ENCODE data around the gene ITGA2. TPM values are rescaled to one million over a fixed set of nuclear protein-coding genes. Genes with fewer than 3 reads are reported as not detected.

ITGA2 gene
- polyA plus RNA-seq, 1 donor from 2014 or later = 0.20 TPM

DNA sequence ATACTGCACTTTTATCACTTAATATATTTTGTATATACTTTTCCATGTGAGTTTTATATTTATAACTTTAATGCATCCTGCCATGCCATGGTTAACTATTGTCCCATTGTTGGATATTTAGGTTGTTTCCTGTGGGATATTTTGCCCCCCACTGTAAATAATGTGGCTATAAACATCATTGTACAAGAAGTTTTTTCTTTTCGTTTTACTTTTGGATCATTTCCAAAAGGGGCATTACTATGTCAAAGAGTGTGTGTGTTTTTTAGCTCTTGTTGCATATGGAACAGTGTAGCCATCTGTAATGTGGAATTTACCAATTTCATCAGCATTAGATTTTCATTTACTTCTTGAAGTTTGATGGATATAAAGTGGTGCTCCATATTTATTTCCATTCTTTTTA lies 13.3 kb downstream of the ITGA2 start:
- H3F3A ChIP-seq (ENCODE audit: insufficient read depth, low read length, poor library complexity, severe bottlenecking) = no peaks in the 10 kb centered on the region
- no peak overlapping the region for H3K9ac ChIP-seq (ENCODE audit: low read length)
- TF ChIP-seq, protein P1, sequence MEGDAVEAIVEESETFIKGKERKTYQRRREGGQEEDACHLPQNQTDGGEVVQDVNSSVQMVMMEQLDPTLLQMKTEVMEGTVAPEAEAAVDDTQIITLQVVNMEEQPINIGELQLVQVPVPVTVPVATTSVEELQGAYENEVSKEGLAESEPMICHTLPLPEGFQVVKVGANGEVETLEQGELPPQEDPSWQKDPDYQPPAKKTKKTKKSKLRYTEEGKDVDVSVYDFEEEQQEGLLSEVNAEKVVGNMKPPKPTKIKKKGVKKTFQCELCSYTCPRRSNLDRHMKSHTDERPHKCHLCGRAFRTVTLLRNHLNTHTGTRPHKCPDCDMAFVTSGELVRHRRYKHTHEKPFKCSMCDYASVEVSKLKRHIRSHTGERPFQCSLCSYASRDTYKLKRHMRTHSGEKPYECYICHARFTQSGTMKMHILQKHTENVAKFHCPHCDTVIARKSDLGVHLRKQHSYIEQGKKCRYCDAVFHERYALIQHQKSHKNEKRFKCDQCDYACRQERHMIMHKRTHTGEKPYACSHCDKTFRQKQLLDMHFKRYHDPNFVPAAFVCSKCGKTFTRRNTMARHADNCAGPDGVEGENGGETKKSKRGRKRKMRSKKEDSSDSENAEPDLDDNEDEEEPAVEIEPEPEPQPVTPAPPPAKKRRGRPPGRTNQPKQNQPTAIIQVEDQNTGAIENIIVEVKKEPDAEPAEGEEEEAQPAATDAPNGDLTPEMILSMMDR (IDR thresholded peaks at IDR 0.05; ENCODE audit: poor library complexity, severe bottlenecking) = no peak
- TF ChIP-seq SMC3 (conservative IDR thresholded peaks at IDR 0.05; ENCODE audit: poor library complexity) (no peak), TAF1 (IDR thresholded peaks at IDR 0.05; ENCODE audit: low read depth) (no peak), RAD21 (conservative IDR thresholded peaks at IDR 0.05) (no peak), POLR2AphosphoS5 (IDR thresholded peaks at IDR 0.05) (no peak), EZH2 (IDR thresholded peaks at IDR 0.05; ENCODE audit: borderline replicate concordance, insufficient read depth, low read length, poor library complexity, severe bottlenecking) (no peak), REST (IDR thresholded peaks at IDR 0.05; ENCODE audit: borderline replicate concordance) (no peak), EP300 (conservative IDR thresholded peaks at IDR 0.05; ENCODE audit: poor library complexity, severe bottlenecking) (no peak), MXI1 (conservative IDR thresholded peaks at IDR 0.05; ENCODE audit: poor library complexity, severe bottlenecking) (no peak)
- no peak overlapping the region for H3K27ac ChIP-seq (ENCODE audit: low read length)
- H3K9me2 ChIP-seq (ENCODE audit: insufficient read depth, low read length) = no peaks in the 10 kb centered on the region
- no peaks in the 10 kb centered on the region for H3K79me2 ChIP-seq (replicated peaks; ENCODE audit: insufficient read depth, low read length)
- H2AFZ ChIP-seq (ENCODE audit: low read depth, low read length) = no peak overlapping the region
- H3K4me2 ChIP-seq (ENCODE audit: low read length) = no peak overlapping the region
- H3K4me3 ChIP-seq (ENCODE audit: low read length) = no peak overlapping the region
- H3K36me3 ChIP-seq (ENCODE audit: insufficient read depth, low read length) = no peaks in the 10 kb centered on the region
- no peaks in the 10 kb centered on the region for H3K9me3 ChIP-seq (ENCODE audit: low read length)
- H4K20me1 ChIP-seq (ENCODE audit: insufficient read depth) = no peaks in the 10 kb centered on the region
- no peaks in the 10 kb centered on the region for H3K27me3 ChIP-seq (ENCODE audit: insufficient read depth, low read depth, low read length)

GRCh38 chr5:53003144-53003543 lies 14.0 kb downstream of the ITGA2 start:
- no peak overlapping the region for H3K9ac ChIP-seq (ENCODE audit: low read length)
- no peak overlapping the region for H3K4me2 ChIP-seq (ENCODE audit: low read length)
- no peak for TF ChIP-seq EP300 (conservative IDR thresholded peaks at IDR 0.05; ENCODE audit: poor library complexity, severe bottlenecking)
- no peak for TF ChIP-seq REST (IDR thresholded peaks at IDR 0.05; ENCODE audit: borderline replicate concordance)
- TF ChIP-seq RAD21 (conservative IDR thresholded peaks at IDR 0.05) = no peak
- TF ChIP-seq SMC3 (conservative IDR thresholded peaks at IDR 0.05; ENCODE audit: poor library complexity) = no peak
- TF ChIP-seq EZH2 (IDR thresholded peaks at IDR 0.05; ENCODE audit: borderline replicate concordance, insufficient read depth, low read length, poor library complexity, severe bottlenecking) = no peak
- no peak for TF ChIP-seq POLR2AphosphoS5 (IDR thresholded peaks at IDR 0.05)
- no peak for TF ChIP-seq TAF1 (IDR thresholded peaks at IDR 0.05; ENCODE audit: low read depth)
- TF ChIP-seq, protein P1 (IDR thresholded peaks at IDR 0.05; ENCODE audit: poor library complexity, severe bottlenecking) = no peak
- no peak for TF ChIP-seq MXI1 (conservative IDR thresholded peaks at IDR 0.05; ENCODE audit: poor library complexity, severe bottlenecking)
- H3K4me3 ChIP-seq (ENCODE audit: low read length) = no peak overlapping the region
- no peak overlapping the region for H2AFZ ChIP-seq (ENCODE audit: low read depth, low read length)
- no peaks in the 10 kb centered on the region for H3K36me3 ChIP-seq (ENCODE audit: insufficient read depth, low read length)
- H3K27me3 ChIP-seq (ENCODE audit: insufficient read depth, low read depth, low read length) = no peaks in the 10 kb centered on the region
- H4K20me1 ChIP-seq (ENCODE audit: insufficient read depth) = no peaks in the 10 kb centered on the region
- no peaks in the 10 kb centered on the region for H3K9me2 ChIP-seq (ENCODE audit: insufficient read depth, low read length)
- no peaks in the 10 kb centered on the region for H3K9me3 ChIP-seq (ENCODE audit: low read length)
- no peaks in the 10 kb centered on the region for H3K79me2 ChIP-seq (replicated peaks; ENCODE audit: insufficient read depth, low read length)
- no peaks in the 10 kb centered on the region for H3F3A ChIP-seq (ENCODE audit: insufficient read depth, low read length, poor library complexity, severe bottlenecking)
- no peak overlapping the region for H3K27ac ChIP-seq (ENCODE audit: low read length)
